ENCODE results near the gene FAM25G. TPM values are rescaled to one million over a fixed set of nuclear protein-coding genes. Genes with fewer than 3 reads are reported as not detected.

Gene FAM25G
- total RNA-seq, 1 donor from 2014 or later = not detected

Other genes with a start within 250 kb of the FAM25G start
- gene GDF10, start 191.5 kb downstream of the FAM25G start, total RNA-seq = 0.27 TPM
- not detected for gene GDF2, start 169.2 kb downstream of the FAM25G start, total RNA-seq
- not detected for gene RBP3, start 143.3 kb downstream of the FAM25G start, total RNA-seq
- gene ZNF488, start 107.4 kb downstream of the FAM25G start, total RNA-seq = not detected
- 1.1 TPM for gene ANXA8, start 7.6 kb downstream of the FAM25G start, total RNA-seq
- 1.7 TPM for gene AGAP9, start 31.9 kb upstream of the FAM25G start, total RNA-seq

All from Right ventricle myocardium inferior (tissue), 1 donor.